ENCODE data around the gene OR5H6. TPM values are rescaled to one million over a fixed set of nuclear protein-coding genes. Genes with fewer than 3 reads are reported as not detected.

Gene OR5H6
- total RNA-seq, 2 donors from 2014 or later: not detected

- no peak for TF ChIP-seq CTCF (IDR thresholded peaks at IDR 0.05)
- no peak overlapping the region for H3K27ac ChIP-seq
- no peak for DNase-seq
Measured at GRCh38 chr3:98291332-98291957, 27.4 kb downstream of the OR5H6 start.

More at GRCh38 chr3:98291332-98291957, 27.4 kb downstream of the OR5H6 start:
- Histone ChIP-seq H3K27me3 (no peaks in the 10 kb centered on the region), H3K36me3 (no peaks in the 10 kb centered on the region), H3K4me3 (no peak overlapping the region), H3K4me1 (no peaks in the 10 kb centered on the region), H3K9ac (ENCODE audit: low read depth in 2 of 2, low read length in 2 of 2) (no peak overlapping the region), H3K9me3 (no peaks in the 10 kb centered on the region)
- intact Hi-C loops (cut with DNase I): no loop called here

Other genes with a start within 250 kb of the OR5H6 start
- gene GABRR3, start 228.9 kb upstream of the OR5H6 start, total RNA-seq: not detected
- not detected for gene OR5AC2, start 177.1 kb upstream of the OR5H6 start, total RNA-seq
- not detected for gene OR5H1, start 133.5 kb upstream of the OR5H6 start, total RNA-seq
- not detected for gene OR5H14, start 116.8 kb upstream of the OR5H6 start, total RNA-seq
- not detected for gene OR5H15, start 97.5 kb upstream of the OR5H6 start, total RNA-seq
- gene OR5H2, start 18.3 kb downstream of the OR5H6 start, total RNA-seq: not detected
- gene OR5K4, start 89.6 kb downstream of the OR5H6 start, total RNA-seq: not detected
- gene OR5K3, start 126.4 kb downstream of the OR5H6 start, total RNA-seq: not detected
- gene OR5K1, start 199.0 kb downstream of the OR5H6 start, total RNA-seq: not detected
- gene OR5K2, start 233.4 kb downstream of the OR5H6 start, total RNA-seq: not detected

All from colonic mucosa (tissue), 4 donors.